ENCODE measurements around the gene RABGAP1. TPM values are rescaled to one million over a fixed set of nuclear protein-coding genes. Genes with fewer than 3 reads are reported as not detected.

The RABGAP1 gene
- total and polyA plus RNA-seq, 7 donors: 15.5 to 57.9 (median 33.6) TPM

DNA sequence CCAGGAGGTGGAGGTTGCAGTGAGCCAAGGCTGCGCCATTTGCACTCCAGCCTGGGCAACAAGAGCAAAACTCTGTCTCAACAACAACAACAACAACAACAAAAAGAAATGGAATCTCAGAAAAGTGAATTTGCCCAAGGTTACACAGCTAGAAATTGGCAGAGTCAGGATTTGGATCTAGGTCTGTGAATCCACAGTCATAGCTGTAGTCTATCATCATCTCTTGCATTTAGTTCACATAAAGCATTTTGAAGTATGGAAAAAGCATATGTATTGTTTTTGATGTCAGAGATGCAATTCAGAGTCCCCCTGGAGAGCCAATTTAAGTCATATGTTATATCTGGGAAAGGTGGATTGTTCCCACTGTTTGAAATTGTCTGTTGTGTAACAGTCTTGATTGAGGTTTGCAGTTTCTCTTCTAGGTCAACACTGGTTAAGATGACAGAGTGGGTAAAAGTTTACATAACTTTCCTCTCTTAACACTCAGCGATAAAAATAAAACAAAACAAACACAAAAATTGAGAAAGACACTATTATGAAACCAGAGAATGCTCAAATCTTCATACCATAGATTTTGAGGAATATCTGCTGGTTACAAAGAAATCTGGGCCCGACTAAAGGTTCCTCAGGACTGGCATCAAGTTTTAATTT is 71.2 kb downstream of the RABGAP1 start:
- Histone ChIP-seq H3K4me3 (no peak overlapping the region), H3K27ac (no peak overlapping the region), H3K27me3 (ENCODE audit: insufficient read depth in 3 of 3, low read length in 2 of 3) (no peaks in the 10 kb centered on the region), H3K4me1 (no peaks in the 10 kb centered on the region), H3K36me3 (ENCODE audit: insufficient read depth in 1 of 2, low read depth in 1 of 2) (peaks cover 4 to 78% of the 10 kb centered on the region in 2 donors), H3K9me3 (no peaks in the 10 kb centered on the region)
- DNase-seq (no peak), ATAC-seq (no peak)
- intact Hi-C loops (cut with DNase I): no loop called here
- TF ChIP-seq, protein P1, sequence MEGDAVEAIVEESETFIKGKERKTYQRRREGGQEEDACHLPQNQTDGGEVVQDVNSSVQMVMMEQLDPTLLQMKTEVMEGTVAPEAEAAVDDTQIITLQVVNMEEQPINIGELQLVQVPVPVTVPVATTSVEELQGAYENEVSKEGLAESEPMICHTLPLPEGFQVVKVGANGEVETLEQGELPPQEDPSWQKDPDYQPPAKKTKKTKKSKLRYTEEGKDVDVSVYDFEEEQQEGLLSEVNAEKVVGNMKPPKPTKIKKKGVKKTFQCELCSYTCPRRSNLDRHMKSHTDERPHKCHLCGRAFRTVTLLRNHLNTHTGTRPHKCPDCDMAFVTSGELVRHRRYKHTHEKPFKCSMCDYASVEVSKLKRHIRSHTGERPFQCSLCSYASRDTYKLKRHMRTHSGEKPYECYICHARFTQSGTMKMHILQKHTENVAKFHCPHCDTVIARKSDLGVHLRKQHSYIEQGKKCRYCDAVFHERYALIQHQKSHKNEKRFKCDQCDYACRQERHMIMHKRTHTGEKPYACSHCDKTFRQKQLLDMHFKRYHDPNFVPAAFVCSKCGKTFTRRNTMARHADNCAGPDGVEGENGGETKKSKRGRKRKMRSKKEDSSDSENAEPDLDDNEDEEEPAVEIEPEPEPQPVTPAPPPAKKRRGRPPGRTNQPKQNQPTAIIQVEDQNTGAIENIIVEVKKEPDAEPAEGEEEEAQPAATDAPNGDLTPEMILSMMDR (IDR thresholded peaks at IDR 0.05): no peak
- 96 to 98% (median 97%) methylated on average over 3 of the region's 3 CpGs for WGBS, 3 donors

DNA sequence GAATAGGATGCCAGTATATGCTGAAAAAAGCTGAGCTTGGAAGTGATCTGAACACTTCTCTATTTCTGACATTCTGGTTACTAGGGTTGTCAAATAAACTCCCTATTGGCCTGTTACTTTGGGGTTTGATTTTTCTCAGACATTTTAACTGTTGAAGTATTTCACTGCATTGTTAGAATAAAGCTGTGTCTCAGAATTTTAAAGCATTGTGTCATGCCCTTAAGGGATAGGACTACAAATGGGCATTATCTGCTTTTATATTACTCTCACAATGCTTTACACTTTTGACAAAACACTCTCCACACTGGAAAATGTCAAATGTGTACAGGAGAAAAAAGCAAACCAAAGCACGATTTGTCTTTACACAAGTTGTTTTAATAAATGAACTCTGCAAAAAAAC is 75.8 kb downstream of the RABGAP1 start:
- WGBS, 3 donors: 97 to 98% (median 97%) methylated on average over 1 of the region's 1 CpG
- ATAC-seq: no peak
- no peak for DNase-seq
- Histone ChIP-seq H3K9me3 (no peaks in the 10 kb centered on the region), H3K4me3 (no peak overlapping the region), H3K36me3 (ENCODE audit: insufficient read depth in 1 of 2, low read depth in 1 of 2) (peaks cover 7 to 91% of the 10 kb centered on the region in 2 donors), H3K27ac (no peak overlapping the region), H3K4me1 (no peaks in the 10 kb centered on the region), H3K27me3 (ENCODE audit: insufficient read depth in 3 of 3, low read length in 2 of 3) (no peaks in the 10 kb centered on the region)
- intact Hi-C loops (cut with DNase I): no loop called here
- TF ChIP-seq, protein P1 (IDR thresholded peaks at IDR 0.05): no peak

DNA sequence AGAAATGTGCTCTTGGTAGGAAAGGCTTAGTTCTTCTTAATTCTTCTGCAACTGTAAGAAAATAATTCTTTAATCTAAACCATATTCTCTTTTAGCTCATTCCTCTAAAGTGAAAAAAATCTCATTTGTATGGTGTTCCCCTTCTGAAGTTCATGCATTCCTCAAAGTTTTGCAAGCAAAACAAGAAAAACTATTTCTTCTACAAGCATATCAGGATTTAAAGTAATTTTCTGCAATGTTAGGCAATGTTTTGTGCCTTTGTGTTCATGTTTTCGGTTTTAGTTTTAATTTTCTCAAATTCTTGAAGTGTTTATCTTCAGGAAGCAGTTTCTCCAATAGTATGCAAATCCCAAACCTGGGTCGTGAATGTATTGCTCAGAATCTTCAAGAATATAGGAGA is 80.0 kb downstream of the RABGAP1 start:
- 72 to 83% (median 74%) methylated on average over 2 of the region's 2 CpGs for WGBS, 3 donors

DNA sequence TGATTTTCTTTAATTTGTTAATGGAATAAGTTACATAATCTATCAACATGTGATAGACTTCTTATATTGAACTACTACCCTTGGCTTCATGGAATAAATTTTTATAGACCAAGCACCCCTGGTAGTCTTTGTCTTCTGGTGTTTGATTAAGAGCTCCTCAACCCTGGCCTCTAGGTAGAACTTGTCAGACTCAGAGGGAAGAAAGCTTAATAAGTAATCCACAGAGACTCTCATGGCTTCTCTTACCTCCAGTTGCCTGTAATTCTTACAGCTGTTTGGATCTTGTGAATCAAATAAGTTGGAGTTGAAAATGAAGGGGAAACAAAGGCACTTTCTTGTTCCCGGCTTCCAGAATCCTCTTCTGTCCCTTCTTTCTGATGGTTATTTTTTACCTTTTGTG is 85.6 kb downstream of the RABGAP1 start:
- Histone ChIP-seq H3K27me3 (ENCODE audit: insufficient read depth in 3 of 3, low read length in 2 of 3) (no peaks in the 10 kb centered on the region), H3K36me3 (ENCODE audit: insufficient read depth in 1 of 2, low read depth in 1 of 2) (peaks cover 3 to 40% of the 10 kb centered on the region in 2 donors), H3K4me3 (no peak overlapping the region), H3K27ac (no peak overlapping the region), H3K4me1 (peaks cover 2% of the 10 kb centered on the region), H3K9me3 (no peaks in the 10 kb centered on the region)
- TF ChIP-seq, protein P1 (IDR thresholded peaks at IDR 0.05): no peak
- intact Hi-C loops (cut with DNase I): no loop called here
- WGBS, 3 donors: 95 to 100% (median 97%) methylated on average over 1 of the region's 1 CpG
- DNase-seq (no peak), ATAC-seq (no peak)

More for the DNA sequence above, 80.0 kb downstream of the RABGAP1 start:
- H3K9me3 ChIP-seq: no peaks in the 10 kb centered on the region
- H3K27ac ChIP-seq: no peak overlapping the region
- intact Hi-C loops (cut with DNase I): no loop called here
- ATAC-seq (no peak), DNase-seq (no peak)
- no peaks in the 10 kb centered on the region for H3K27me3 ChIP-seq (ENCODE audit: insufficient read depth in 3 of 3, low read length in 2 of 3)
- no peak overlapping the region for H3K4me3 ChIP-seq
- H3K4me1 ChIP-seq: no peaks in the 10 kb centered on the region
- peaks cover 3 to 81% of the 10 kb centered on the region in 2 donors for H3K36me3 ChIP-seq (ENCODE audit: insufficient read depth in 1 of 2, low read depth in 1 of 2)
- TF ChIP-seq, protein P1 (IDR thresholded peaks at IDR 0.05): no peak

DNA sequence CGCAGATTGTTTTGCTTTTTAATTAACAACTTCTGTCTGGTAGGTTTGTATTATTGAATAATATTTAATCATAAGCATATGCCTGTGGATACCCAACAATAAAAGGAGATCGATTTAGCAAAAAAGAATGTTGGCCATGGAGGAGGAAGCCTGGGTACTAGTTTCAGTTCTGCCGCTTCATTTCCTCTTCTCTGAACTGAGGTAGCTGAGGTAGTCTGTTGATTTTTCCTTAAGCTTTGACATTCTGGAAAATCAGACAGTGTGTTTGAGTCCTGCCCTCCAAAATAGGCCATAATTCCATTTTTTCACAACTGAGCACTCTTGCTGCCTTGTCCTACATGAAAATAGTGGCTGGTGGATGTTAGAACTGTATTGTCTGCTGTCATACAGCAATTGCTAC is 86.7 kb downstream of the RABGAP1 start:
- TF ChIP-seq, protein P1 (IDR thresholded peaks at IDR 0.05): no peak
- no peak for DNase-seq
- ATAC-seq: no peak
- intact Hi-C loops (cut with DNase I): no loop called here
- Histone ChIP-seq H3K9me3 (no peaks in the 10 kb centered on the region), H3K4me3 (no peak overlapping the region), H3K27ac (no peak overlapping the region), H3K36me3 (ENCODE audit: insufficient read depth in 1 of 2, low read depth in 1 of 2) (peaks cover 3 to 29% of the 10 kb centered on the region in 2 donors), H3K4me1 (peaks cover 13% of the 10 kb centered on the region), H3K27me3 (ENCODE audit: insufficient read depth in 3 of 3, low read length in 2 of 3) (no peaks in the 10 kb centered on the region)
- 64 to 78% (median 72%) methylated on average over 3 of the region's 3 CpGs for WGBS, 3 donors
